ENCODE data around the gene RNF225. TPM values are rescaled to one million over a fixed set of nuclear protein-coding genes. Genes with fewer than 3 reads are reported as not detected.
A peak's percentile ranks its signal among the peaks of the same experiment; 100 is the strongest.

Gene RNF225
- total and polyA plus RNA-seq, 8 donors = 1.9 to 3.2 TPM; not detected in 6

DNA sequence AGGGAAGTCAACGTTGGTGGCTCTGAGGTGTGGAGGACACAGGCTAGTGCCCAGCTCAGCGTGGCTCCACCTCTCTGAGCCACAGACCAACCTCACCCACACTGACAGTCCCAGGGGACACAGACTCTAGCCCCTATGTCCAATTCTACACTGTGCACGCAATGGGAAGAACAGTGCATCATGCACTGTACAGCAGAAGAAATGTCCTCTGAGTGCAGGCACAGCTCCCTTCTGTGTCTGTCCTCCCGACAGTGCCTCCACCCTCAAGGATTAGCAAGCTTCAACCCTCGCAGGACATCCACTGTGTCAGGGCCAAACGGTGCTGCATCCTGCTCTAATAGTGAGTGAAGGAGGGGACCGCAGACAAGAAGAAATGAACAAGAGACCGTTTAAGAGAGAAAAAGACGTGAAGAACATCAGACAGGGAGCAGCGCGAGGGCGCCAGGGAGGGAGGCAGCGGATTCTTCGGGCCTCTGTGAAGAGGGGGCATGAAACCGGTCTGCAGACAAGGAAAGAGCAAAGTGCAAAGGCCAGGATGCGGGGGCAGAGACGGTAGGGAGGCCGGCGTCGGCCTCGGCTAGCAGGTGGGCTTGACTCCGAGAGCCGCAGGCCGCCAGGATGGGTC lies 15.3 kb upstream of the RNF225 start:
- ATAC-seq (no peak), DNase-seq (no peak)
- Histone ChIP-seq H3K4me3 (peak overlapping the region; percentile 70 to 83), H3K4me1 (peaks cover 10 to 28% of the 10 kb centered on the region in 2 donors), H3K27me3 (no peaks in the 10 kb centered on the region), H3K36me3 (no peaks in the 10 kb centered on the region), H3K9me3 (no peaks in the 10 kb centered on the region), H3K27ac (peak overlapping the region; percentile 92 to 96)
- intact Hi-C loops (cut with DNase I) = no loop called here
- TF ChIP-seq, protein P1, sequence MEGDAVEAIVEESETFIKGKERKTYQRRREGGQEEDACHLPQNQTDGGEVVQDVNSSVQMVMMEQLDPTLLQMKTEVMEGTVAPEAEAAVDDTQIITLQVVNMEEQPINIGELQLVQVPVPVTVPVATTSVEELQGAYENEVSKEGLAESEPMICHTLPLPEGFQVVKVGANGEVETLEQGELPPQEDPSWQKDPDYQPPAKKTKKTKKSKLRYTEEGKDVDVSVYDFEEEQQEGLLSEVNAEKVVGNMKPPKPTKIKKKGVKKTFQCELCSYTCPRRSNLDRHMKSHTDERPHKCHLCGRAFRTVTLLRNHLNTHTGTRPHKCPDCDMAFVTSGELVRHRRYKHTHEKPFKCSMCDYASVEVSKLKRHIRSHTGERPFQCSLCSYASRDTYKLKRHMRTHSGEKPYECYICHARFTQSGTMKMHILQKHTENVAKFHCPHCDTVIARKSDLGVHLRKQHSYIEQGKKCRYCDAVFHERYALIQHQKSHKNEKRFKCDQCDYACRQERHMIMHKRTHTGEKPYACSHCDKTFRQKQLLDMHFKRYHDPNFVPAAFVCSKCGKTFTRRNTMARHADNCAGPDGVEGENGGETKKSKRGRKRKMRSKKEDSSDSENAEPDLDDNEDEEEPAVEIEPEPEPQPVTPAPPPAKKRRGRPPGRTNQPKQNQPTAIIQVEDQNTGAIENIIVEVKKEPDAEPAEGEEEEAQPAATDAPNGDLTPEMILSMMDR (IDR thresholded peaks at IDR 0.05) = no peak

DNA sequence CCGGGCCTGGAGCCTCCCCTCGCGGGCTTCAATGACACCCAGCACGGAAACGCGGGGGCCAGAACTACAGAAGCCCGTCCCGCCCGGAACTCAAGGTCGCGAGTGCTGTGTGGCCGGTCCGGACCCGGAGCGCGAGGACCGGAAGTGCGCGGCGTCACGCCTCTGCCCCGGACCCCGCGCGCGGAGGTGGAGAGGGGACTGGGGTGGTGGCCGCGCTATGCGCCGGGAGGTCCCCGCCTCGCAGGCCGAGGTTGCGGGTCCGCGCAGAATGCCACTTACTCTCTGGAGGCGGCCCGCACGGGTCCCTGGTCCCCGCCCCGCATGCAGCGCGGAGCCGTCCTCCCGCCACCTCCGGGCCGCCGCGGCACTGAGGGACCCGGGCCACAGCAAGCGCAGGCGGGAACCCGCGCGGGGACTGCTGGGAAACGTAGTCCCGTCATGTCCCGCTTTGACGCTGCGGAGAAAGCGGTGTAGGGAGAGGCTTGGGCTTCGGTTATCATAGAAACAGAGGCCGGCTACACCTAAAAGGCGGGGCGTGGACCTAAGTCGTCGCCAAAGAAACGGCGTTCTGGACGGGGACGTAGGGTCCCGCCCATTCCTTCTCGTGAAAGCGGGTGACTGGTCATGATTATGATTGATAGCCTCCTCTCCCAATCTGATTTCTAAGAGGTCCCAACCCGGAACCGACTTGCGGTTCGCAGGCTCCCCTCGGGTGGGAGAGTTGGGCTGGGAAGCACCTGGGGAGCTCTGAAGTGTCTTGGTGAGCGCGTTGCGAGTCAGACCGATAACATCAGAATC lies 14.6 kb upstream of the RNF225 start, which contains the start of gene ZNF837:
Gene ZNF837 (minus strand): TSS at position 369 of the 798 bp plus-strand sequence. CDS start 11,698 bp downstream, outside the sequence.
- peak within 1 kb of the TSS; percentile 92 to 96 for H3K27ac ChIP-seq
- H3K4me1 ChIP-seq = peaks cover 14 to 35% of the 10 kb centered on the region in 2 donors
- no peaks in the 10 kb centered on the region for H3K36me3 ChIP-seq
- intact Hi-C loops (cut with DNase I) = no loop called here
- ATAC-seq (peak; percentile 95), DNase-seq (peak; percentile 98 to 100 (median 100))
- TF ChIP-seq, protein P1 (IDR thresholded peaks at IDR 0.05) = no peak
- H3K9me3 ChIP-seq = no peaks in the 10 kb centered on the region
- peak within 1 kb of the TSS; percentile 70 to 83 for H3K4me3 ChIP-seq
- no peaks in the 10 kb centered on the region for H3K27me3 ChIP-seq

DNA sequence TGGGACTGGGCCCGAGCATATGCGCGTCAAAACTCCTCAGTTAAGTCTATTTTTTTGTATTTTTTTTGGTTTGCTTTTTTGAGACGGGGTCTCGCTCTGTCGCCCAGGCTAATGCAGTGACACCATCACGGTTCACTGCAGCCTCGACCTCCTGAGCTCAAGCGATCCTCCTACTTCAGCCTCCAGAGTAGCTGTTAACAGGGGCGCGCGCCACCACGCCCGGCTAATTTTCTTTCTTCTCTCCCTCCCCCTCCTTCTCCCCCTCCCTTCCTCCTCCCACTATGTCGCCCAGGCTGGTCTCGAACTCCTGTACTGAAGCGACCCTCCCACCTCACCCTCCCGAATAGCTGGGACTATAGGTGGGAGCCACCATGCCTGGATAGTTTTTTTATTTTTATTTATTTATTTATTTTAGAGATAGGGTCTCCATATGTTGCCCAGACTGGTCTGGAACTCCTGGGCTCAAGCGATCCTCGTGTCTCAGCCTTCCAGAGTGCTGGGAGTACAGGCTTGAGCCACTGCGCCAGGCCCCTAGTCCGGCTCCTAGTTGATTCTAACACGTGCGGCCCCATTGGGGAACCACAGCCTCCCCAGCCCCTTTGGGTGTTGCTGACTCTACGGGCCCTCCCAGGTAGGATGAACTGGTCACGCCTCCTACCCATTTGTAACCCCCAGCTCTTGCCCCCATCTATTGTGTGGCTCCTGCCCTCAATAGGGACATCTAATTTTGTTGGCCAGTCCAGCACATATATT lies 13.8 kb upstream of the RNF225 start:
- Histone ChIP-seq H3K9me3 (no peaks in the 10 kb centered on the region), H3K4me3 (peak overlapping the region; percentile 70 to 83), H3K4me1 (peaks cover 17 to 43% of the 10 kb centered on the region in 2 donors), H3K27ac (peak overlapping the region; percentile 92 to 96), H3K36me3 (no peaks in the 10 kb centered on the region), H3K27me3 (no peaks in the 10 kb centered on the region)
- no peak for ATAC-seq
- TF ChIP-seq, protein P1 (IDR thresholded peaks at IDR 0.05) = no peak
- intact Hi-C loops (cut with DNase I) = no loop called here
- DNase-seq = peak in 2 of 4 donors; percentile 36 to 67

DNA sequence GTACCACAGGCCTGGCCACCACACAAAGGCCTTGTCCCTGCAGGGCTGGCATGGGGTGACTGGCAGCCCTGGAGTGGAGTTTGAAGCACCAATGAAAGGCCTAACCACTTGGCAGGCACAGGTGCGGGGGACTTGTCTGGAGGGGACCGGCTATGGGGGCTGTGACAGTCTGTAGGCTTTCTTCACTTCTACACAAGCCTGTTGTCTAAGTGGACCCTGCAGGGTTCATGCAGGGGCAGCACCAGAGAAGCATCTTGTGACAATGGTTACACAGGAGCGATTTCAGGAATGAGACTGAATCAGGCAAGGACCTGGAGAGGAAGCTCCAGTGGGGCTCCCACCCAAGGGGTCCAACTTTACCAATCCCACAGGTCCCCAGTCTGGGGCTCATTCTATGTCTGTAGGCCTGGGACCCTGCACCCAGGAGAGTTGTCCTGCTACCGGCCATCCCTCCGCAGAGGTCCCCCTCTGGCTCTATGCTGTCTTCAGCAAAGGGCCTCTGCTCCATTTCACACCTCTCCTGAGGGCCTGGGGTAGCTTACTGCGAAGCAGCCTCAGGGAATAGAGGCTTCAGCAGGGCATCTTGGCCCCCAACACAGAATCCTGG lies 12.4 kb upstream of the RNF225 start:
- peaks cover 0 to 2% of the 10 kb centered on the region in 2 donors for H3K36me3 ChIP-seq
- ATAC-seq = no peak
- H3K27ac ChIP-seq = no peak overlapping the region
- H3K4me3 ChIP-seq = no peak overlapping the region
- peak in 1 of 4 donors; percentile 33 for DNase-seq
- TF ChIP-seq, protein P1 (IDR thresholded peaks at IDR 0.05) = no peak
- H3K9me3 ChIP-seq = no peaks in the 10 kb centered on the region
- H3K27me3 ChIP-seq = no peaks in the 10 kb centered on the region
- intact Hi-C loops (cut with DNase I) = no loop called here
- peaks cover 22 to 48% of the 10 kb centered on the region in 2 donors for H3K4me1 ChIP-seq
